K562 (cell line): ENCODE results near the gene MRTFB.

ENCODE experiments used
- CEBPB ChIP-seq: fragments of 450-650 bp; IDR thresholded peaks from 2 replicates; pipeline ENCODE4 v1.6.1; 2016; ENCODE audit warnings: missing genetic modification characterization, missing compliant biosample characterization
- HMGXB4 ChIP-seq: sonication (generic); formaldehyde crosslinking; IDR thresholded peaks from 2 replicates; pipeline ENCODE4 v1.8.1; 2023; ENCODE audit warnings: mild to moderate bottlenecking, missing genetic modification reagents
- USF1 ChIP-seq: sonication (generic); formaldehyde crosslinking; IDR thresholded peaks from 2 replicates; pipeline ENCODE4 v1.9.0; 2022; ENCODE audit warnings: mild to moderate bottlenecking, missing genetic modification reagents
- ZFP36 ChIP-seq: fragments of 150-350 bp; IDR thresholded peaks from 2 replicates; pipeline ENCODE4 v1.6.1; 2018; ENCODE audit warnings: low read length, low read depth; ENCODE audit not compliant: partially characterized antibody
- ZNF133 ChIP-seq: fragments of 250-450 bp; sonication (Bioruptor Pico); IDR thresholded peaks from 2 replicates; pipeline ENCODE4 v1.4.0; 2020; ENCODE audit warnings: mild to moderate bottlenecking

- TF ChIP-seq ZFP36: no peak
- no peak for TF ChIP-seq CEBPB (tag)
- no peak for TF ChIP-seq HMGXB4
- no peak for TF ChIP-seq ZNF133 (CRISPR knock-in tag)
- TF ChIP-seq USF1 (CRISPR knock-in tag): no peak
These were observed 76.9 kb downstream of the MRTFB start for GRCh38 chr16:14148016-14148415.
